SH-SY5Y (cell line): Measurements from ENCODE around the gene CSMD2.

Experiments used
- GATA2 ChIP-seq: IDR thresholded peaks from 2 replicates; pipeline ENCODE4 v1.6.1; 2011; ENCODE audit warnings: mild to moderate bottlenecking, low read depth, low read length
- GATA3 ChIP-seq: IDR thresholded peaks from 2 replicates; pipeline ENCODE4 v1.6.1; 2011; ENCODE audit warnings: low read depth, mild to moderate bottlenecking, low read length, moderate library complexity

GRCh38 chr1:33516891-33517567, 648.0 kb downstream of the CSMD2 start:
- TF ChIP-seq GATA3 (no peak), GATA2 (no peak)
